GM12892 (cell line): ENCODE measurements around the gene EEIG1.

ENCODE experiments used
- POLR2A ChIP-seq: IDR thresholded peaks from 2 replicates; pipeline ENCODE4 v1.6.1; 2011; ENCODE audit warnings: low read depth, low read length, control low read depth
- POLR2AphosphoS5 ChIP-seq: IDR thresholded peaks from 2 replicates; pipeline ENCODE4 v1.6.1; 2011; ENCODE audit warnings: low read depth, low read length, control low read depth
- TAF1 ChIP-seq: IDR thresholded peaks from 2 replicates; pipeline ENCODE4 v1.6.1; 2011; ENCODE audit warnings: low read depth, mild to moderate bottlenecking, control low read depth, low read length, borderline replicate concordance

DNA sequence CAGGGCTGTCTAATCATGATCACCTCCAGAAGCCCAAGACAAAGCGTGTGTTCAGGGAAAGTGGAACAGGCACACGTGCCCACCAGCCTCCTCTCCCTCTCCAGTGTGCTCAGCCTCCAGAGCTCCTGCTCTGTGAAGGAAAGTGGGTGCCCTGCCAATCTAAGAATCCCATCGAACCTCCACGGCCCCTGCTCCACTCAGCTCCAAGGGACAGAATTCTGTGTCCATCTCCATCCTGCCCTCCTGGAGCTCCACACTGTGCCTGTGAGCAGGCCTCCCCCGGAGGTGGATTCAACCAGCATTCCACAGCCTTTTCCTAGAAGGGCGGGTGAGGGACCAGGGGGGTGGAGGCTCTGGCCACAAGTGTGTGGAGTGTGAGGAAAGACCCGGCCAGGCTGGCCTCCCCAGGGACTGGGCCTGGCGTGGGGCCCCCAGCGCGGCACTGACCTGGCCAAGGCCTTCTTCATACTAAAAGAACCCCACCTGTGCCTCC, 6.0 kb downstream of the EEIG1 start:
- no peak for TF ChIP-seq POLR2A
- no peak for TF ChIP-seq TAF1
- no peak for TF ChIP-seq POLR2AphosphoS5
